Thyroid gland (tissue), 4 donors: ENCODE data around the gene SMARCAD1.

Source experiments
- POLR2A ChIP-seq, 2 donors: fragments of 450-650 bp; IDR thresholded peaks; one replicate each; pipeline ENCODE4 v1.6.1; 2017; ENCODE audit warnings: antibody characterized with exemption in 2 of 2, mild to moderate bottlenecking in 2 of 2, moderate library complexity in 1 of 2
- TF ChIP-seq, protein P1 (sequence below), 6 experiments: fragments of 200-600 bp in 3 of 6; fragments of 450-650 bp in 3 of 6; sonication (generic) in 3 of 6; IDR thresholded peaks; one replicate each; pipeline ENCODE4 v1.5.1; 2016 to 2019; ENCODE audit warnings: antibody characterized with exemption in 6 of 6, mild to moderate bottlenecking in 2 of 6, inconsistent platforms in 1 of 6, moderate library complexity in 1 of 6

DNA sequence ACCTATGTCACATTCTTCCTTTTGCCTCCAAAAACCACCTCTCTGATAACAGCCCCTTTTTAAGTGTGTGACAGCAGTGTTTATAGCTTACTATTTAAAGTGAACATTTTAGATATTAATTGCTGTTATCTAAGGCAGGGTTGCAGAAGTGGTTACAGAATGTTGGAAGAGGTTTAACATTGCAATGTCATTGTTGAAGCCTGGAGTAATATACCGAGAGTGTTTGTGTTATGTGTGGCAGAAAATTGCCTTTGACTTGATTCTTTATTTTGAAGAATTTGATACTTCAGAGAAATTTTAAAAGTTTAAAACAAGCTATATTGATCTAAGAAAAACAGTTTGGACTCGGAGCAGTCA, 37.1 kb downstream of the SMARCAD1 start:
- TF ChIP-seq, protein P1, sequence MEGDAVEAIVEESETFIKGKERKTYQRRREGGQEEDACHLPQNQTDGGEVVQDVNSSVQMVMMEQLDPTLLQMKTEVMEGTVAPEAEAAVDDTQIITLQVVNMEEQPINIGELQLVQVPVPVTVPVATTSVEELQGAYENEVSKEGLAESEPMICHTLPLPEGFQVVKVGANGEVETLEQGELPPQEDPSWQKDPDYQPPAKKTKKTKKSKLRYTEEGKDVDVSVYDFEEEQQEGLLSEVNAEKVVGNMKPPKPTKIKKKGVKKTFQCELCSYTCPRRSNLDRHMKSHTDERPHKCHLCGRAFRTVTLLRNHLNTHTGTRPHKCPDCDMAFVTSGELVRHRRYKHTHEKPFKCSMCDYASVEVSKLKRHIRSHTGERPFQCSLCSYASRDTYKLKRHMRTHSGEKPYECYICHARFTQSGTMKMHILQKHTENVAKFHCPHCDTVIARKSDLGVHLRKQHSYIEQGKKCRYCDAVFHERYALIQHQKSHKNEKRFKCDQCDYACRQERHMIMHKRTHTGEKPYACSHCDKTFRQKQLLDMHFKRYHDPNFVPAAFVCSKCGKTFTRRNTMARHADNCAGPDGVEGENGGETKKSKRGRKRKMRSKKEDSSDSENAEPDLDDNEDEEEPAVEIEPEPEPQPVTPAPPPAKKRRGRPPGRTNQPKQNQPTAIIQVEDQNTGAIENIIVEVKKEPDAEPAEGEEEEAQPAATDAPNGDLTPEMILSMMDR (IDR thresholded peaks at IDR 0.05) = no peak
- no peak for TF ChIP-seq POLR2A (IDR thresholded peaks at IDR 0.05)
